GM19467 (cell line): ENCODE measurements around the gene C3orf70.

ENCODE experiments used
- ATAC-seq: cut with Tn5 transposase; IDR thresholded peaks from one replicate; pipeline ENCODE4 v1.9.1; 2021; ENCODE audit warnings: mild to moderate bottlenecking, moderate library complexity; ENCODE audit not compliant: unreplicated experiment

C3orf70 gene

DNA sequence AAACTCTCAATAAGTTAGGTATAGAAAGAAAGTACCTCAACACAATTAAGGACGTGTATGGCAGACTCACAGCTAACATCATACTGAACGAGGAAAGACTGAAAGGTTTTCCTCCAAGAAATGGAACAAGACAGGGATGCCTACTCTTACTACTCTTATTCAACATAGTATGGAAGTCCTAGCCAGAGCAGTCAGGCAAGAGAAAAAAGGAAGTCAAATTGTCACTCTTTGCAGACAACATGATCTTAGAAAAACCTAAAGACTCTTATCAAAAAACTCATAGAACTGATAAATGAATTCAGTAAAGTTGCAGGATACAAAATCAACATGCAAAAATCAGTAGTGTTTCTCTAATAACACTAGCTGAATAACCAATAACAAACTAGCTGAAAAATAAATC, 96.0 kb downstream of the C3orf70 start:
- ATAC-seq = no peak

DNA sequence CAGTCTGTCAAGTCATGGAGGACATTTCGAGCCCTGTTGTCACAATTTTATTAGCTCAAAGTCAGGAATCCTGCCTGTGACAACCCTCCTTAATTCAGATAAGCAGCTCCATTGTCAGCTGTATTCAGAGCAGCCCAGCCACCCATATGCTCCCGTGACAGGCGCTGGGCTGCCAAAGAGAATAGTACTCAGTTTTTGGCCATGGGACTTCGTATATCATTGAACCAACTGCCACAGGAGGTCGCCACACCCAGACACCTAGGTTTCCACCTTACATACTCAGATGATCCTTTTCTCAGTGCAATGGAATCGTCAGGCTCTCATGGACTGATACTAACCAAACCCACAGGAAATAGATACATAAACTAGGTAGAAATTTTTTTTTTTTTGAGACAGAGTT, 100.2 kb downstream of the C3orf70 start:
- ATAC-seq = no peak

DNA sequence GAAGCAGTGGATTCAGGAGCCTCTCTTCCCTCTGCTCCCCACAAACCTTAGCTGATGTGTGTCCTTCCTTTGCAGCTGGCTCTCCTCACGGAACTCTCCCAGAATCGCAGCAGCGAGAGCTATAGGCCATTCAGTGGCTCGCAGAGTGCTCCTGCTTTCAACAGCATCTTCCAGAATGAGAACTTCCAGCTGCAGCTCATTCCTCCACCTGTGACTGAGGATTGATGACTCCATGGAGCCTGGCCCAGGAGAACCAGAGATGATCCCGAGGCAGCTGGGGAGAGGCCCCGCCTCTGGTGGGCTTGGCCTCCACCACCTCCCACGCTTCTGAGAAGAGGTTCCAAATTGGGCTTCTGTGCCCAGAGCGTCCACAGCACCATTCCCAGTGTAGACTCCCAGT, 101.1 kb downstream of the C3orf70 start:
- no peak for ATAC-seq

DNA sequence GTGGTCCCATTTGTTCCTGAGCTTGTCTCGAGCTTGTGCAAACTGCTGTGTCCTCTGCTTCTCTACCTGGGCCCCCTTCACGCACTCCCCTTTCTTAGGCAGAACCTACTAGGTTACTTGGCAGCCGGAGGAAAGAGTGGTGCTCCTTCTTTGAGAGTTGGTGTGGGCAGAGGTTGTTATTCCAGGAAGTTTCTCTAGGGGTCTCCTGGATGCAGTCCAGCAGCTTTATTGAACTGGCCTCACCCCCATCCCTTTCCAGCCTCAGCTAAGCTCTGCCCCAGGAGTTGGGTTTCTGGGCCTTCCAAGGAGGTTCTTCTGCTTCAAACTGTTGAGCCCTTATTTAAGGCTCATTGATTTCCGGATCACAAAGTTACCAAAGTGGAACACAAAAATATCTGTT, 103.2 kb downstream of the C3orf70 start:
- no peak for ATAC-seq

DNA sequence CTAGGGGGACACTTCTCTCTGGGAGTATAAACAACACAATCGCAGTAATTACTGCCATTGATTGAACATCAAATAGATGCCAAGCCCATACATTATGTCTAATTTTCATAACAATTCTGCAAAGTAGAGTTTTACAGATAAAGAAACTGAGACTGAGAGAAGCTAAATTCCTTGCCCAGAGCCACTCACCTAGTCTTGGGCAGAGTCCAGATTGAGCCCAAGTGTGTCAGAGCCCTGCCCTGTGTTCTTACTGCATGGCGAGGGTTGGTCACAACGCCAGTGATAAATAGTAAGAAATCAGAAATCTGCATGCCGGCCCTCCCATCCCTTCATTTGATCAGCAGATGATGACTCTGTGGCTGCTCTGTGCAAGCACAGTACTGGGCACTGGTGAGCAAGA, 106.3 kb downstream of the C3orf70 start:
- no peak for ATAC-seq

DNA sequence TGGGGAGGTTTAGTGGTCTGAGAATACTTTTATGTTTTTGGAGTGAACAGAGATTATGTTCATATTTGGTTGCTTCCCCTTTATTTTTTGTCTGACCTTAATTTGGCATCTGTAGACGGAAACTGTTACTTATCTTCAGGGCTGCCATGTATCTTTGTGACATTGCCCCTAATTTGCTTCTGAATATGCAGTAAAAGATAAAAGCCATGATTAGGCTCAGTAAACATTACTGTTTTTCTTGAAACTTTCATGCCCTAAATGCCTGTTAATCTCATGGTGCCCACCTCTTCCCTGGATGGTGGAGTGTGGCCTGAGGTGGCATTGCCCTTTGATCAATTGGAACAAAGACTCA, 106.7 kb downstream of the C3orf70 start:
- no peak for ATAC-seq

DNA sequence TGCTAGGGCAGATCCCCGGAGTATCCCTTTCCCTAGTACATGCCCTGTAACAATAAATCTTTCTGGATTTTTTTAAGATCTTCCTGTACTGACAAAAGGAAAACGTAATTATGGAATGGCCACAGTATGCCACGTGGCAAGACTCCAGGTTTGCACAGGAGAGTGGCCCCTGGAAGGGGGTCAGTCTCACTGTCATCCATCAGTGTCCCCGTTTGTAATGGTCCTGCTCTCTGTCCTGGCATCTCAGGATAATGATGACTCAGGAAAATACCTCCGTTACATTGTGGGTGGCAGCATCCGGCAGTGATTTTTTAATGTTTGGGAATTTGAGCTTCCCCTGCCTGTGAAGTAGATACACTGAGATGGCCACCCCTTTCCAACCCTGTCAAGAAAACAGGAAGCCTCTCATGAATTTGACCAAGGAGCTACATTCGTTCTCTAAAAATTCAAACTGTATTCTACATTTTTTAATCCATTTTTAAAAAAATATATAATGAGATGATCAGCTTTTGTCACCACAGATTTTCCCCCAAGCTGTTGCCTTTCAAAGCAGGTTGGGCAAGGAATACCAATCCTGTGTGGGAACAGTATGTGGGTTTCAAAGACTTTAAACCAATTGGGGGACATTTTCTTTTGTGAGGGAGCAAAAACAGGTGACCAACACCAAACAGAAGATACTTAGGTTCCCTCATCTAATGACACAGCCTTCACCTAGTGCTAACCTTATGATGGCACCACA, 110.4 kb downstream of the C3orf70 start:
- ATAC-seq = no peak

DNA sequence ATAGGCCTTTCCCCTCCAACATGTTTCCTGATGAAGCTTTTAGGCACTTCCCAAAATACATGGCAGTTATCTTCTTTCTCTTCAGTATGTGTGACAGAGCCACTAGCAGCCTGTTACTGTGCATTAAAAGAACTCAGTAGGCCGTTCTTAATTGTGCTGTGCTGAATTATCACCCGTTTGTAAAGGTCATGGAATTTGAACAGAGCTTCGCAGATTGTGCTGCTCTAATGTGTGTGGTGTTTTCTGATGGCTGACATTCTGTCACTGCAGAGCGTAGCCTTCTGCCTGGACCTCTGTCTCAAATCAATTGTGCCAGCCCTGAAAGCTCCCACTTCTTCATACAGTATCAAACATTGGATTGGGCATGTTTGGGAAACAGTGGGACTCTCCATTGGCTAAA, 111.3 kb downstream of the C3orf70 start:
- ATAC-seq = no peak

DNA sequence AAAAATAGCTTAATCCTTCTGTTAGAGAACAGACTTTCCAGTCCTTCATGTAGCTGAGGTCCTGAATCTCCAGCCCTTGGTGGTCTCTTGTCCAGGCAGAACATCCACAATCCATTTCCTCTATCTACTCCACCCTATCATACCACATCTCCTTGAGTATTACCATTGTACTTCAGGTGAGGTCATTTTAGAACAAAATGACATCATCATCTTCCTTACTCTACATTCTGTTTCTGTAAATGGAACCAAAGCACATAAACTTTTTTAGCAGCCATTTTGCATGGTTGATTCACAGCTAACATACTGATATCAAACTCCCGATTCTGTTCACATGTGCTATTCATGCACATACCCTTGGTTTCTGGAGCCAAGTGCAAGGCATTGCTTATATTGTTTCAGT, 112.4 kb downstream of the C3orf70 start:
- no peak for ATAC-seq

DNA sequence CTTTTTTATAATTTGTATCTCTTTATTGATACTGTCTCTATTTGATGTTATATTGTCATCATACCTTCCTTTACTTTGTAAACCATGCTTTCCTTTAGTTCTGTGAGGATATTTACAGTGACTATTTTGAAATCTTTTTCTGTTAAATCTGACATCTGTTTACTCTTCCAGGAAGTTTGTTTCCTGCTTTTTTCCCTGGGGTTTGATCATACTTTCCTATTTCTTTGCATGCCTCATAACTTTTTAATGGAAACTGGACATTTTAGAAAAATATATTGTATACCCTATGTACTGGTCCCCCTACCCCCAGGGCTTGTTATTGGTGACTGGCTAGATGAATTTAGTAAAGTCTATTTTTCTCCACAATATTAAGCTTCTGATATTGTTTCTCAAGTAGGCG, 115.1 kb downstream of the C3orf70 start:
- ATAC-seq = no peak

DNA sequence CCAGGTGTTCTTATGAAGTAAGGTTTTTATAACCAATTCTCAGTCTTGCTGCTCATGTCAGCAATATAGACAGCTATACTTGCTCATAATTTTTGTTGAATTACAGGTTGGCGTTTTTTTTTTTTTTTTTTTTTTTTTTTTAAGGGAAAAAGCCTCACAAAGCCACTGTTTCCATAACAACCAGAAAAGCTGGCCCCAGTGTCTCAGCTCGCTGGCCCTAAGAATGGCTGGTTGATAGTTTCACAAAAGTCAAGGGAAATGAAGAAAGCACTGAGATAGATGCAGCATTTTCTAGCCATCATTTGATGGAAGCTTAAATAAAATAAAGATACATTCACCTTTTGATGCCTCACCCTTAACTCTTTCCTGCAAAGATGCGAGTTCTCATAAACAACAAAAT, 121.9 kb downstream of the C3orf70 start:
- ATAC-seq = no peak

DNA sequence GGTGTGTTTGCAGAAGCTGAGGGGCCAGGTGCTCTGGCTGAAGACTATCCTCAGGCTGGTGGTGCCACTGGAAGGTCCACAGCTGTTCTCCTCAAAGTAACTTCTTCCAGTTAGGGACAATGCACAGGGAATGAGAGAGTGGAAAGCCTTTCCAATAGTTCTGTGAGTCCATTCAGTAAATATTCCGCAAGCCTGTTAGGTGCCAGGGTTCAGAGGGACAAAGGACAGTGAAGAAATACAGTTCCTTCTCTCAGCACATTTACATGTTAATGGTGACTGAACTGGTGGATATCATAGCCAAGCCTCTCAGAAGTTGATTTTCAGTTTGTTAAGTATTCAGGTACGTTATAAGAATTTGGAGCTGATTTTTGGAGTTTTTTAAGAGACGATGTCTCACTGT, 122.5 kb downstream of the C3orf70 start:
- no peak for ATAC-seq

DNA sequence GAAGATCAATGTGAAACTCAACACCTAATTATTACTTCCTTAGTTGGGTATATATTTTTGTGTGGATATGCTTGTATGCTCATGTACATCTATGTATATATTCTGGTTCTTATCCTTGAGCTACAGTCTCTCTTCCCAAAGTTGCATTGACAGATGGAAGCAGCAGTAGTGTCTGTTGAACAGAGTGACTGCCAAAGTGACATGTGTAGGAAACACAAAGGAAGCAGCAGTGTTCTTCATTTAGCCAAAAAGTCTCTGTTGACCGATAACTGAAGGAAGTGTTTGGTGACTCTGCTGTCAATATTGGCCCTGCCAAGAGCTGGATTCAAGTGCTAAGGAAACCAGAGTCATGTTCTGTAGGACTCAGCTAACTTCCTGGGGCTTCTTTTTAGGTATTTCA, 123.8 kb downstream of the C3orf70 start:
- ATAC-seq = no peak

DNA sequence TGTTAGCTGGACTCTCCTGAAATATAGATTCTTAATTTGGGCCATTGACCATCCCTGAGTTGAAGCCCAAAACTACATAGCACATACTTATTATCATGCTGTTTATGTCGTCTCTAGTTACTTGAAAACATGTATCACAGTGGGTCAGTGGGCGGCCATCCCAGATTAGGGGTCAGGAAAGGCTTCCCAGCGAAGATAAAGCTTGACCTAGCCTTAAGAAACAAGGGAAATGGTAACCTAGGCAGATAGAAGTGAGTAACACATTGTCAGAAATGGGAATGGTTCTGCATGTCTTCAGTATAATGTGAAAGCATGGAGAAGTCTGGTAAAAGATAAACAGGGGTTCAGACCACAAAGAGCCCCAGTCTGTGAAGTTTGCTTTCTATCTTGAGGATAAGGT, 124.7 kb downstream of the C3orf70 start:
- ATAC-seq = no peak
